HCT116 (cell line): ENCODE results near the gene SEMA6A. TPM values are rescaled to one million over a fixed set of nuclear protein-coding genes. Genes with fewer than 3 reads are reported as not detected.

ENCODE experiments used
- ATAC-seq: fragments of 200-7000 bp; cut with Tn5 transposase; 2 replicates; pipeline ENCODE4 v1.9.1; 2020; ENCODE audit warnings: mild to moderate bottlenecking, moderate library complexity
- BruUV-seq: library from RNA; stranded (reverse); fragments of 400-500 nt; replicated peaks from 2 replicates; lab custom pipeline; 2021; lab: Mats Ljungman, UMichigan
- CTCF ChIA-PET: fragments of 300-600 bp; sonication (Branson Sonifier 250); formaldehyde crosslinking; loops from one replicate; lab custom pipeline; 2021; ENCODE audit warnings: antibody characterized with exemption; lab: Charles Lee
- POLR2A ChIA-PET: fragments of 300-600, 350-600 bp; sonication (Branson Sonifier 250); formaldehyde crosslinking; loops from one replicate; lab custom pipeline; 2021; ENCODE audit warnings: antibody characterized with exemption; lab: Charles Lee
- RAD21 ChIA-PET, 2 experiments: fragments of 300-600 bp; sonication (Branson Sonifier 250); formaldehyde crosslinking; loops; one replicate each; lab custom pipeline; 2023; ENCODE audit warnings: low total read pairs in 2 of 2; ENCODE audit not compliant: uncharacterized antibody in 2 of 2, unreplicated experiment in 2 of 2, low non-redundant PET in 1 of 2; lab: Charles Lee
- DNase-seq: peaks from one replicate; pipeline ENCODE4 v3.0.0-alpha.2; 2010; ENCODE audit warnings: low read depth, low spot score
- H2AFZ ChIP-seq: fragments of 200-600 bp; shearing (Covaris generic), sonication (generic); 2 replicates; pipeline ENCODE4 v1.6.1; 2017; ENCODE audit warnings: low read depth, mixed run types, mixed read lengths, antibody characterized with exemption, low read length; ENCODE audit not compliant: poor library complexity, severe bottlenecking
- H3K27ac ChIP-seq: 2 replicates; pipeline ENCODE4 v1.5.1; 2012; ENCODE audit warnings: low read depth, low read length
- H3K27me3 ChIP-seq: fragments of 200-600 bp; sonication (generic); 2 replicates; pipeline ENCODE4 v1.6.1; 2016; ENCODE audit warnings: mixed run types, low read length, mixed read lengths; ENCODE audit not compliant: insufficient read depth
- H3K36me3 ChIP-seq, 2 experiments: fragments of 200-500 bp in 1 of 2; fragments of 200-600 bp in 1 of 2; sonication (Bioruptor generic) in 1 of 2; sonication (generic) in 1 of 2; 2 replicates each; pipeline versions ENCODE4 v1.5.1 to v1.6.1; 2014 to 2016; ENCODE audit warnings: low read length in 2 of 2, inconsistent platforms in 1 of 2, mixed read lengths in 1 of 2, mixed run types in 1 of 2; ENCODE audit not compliant: insufficient read depth in 2 of 2, control insufficient read depth in 1 of 2
- H3K4me1 ChIP-seq, 2 experiments: fragments of 200-600 bp in 1 of 2; sonication (generic) in 1 of 2; 2 replicates each; pipeline versions ENCODE4 v1.5.1 to v1.6.1; 2012 to 2017; ENCODE audit warnings: low read length in 2 of 2, inconsistent platforms in 1 of 2, mild to moderate bottlenecking in 1 of 2, mixed read lengths in 1 of 2, mixed run types in 1 of 2, moderate library complexity in 1 of 2; ENCODE audit not compliant: insufficient read depth in 2 of 2, control insufficient read depth in 1 of 2
- H3K4me2 ChIP-seq: fragments of 200-600 bp; sonication (generic); 2 replicates; pipeline ENCODE4 v1.6.1; 2017; ENCODE audit warnings: mixed run types, low read length, mixed read lengths
- H3K4me3 ChIP-seq, 2 experiments: fragments of 200-600 bp in 1 of 2; sonication (generic) in 1 of 2; replicated peaks in 1 of 2; 2 replicates each; pipeline ENCODE4 v1.5.1; 2011 to 2016; ENCODE audit warnings: low read length in 2 of 2, control low read depth in 1 of 2, low read depth in 1 of 2, mild to moderate bottlenecking in 1 of 2, mixed read lengths in 1 of 2, mixed run types in 1 of 2
- H3K79me2 ChIP-seq: fragments of 200-600 bp; sonication (generic); 2 replicates; pipeline ENCODE4 v1.6.1; 2017; ENCODE audit warnings: mild to moderate bottlenecking, mixed run types, low read length, moderate library complexity, mixed read lengths; ENCODE audit not compliant: insufficient read depth
- H3K9ac ChIP-seq: fragments of 200-600 bp; sonication (generic); 2 replicates; pipeline ENCODE4 v1.6.1; 2016; ENCODE audit warnings: low read length, mixed read lengths
- H3K9me2 ChIP-seq: fragments of 200-600 bp; sonication (generic), shearing (Covaris generic); 2 replicates; pipeline ENCODE4 v1.6.1; 2017; ENCODE audit warnings: mixed run types, mild to moderate bottlenecking, moderate library complexity; ENCODE audit not compliant: insufficient read depth
- H3K9me3 ChIP-seq, 2 experiments: fragments of 200-500 bp in 1 of 2; fragments of 200-600 bp in 1 of 2; sonication (Bioruptor generic) in 1 of 2; sonication (generic) in 1 of 2; 2 replicates each; pipeline ENCODE4 v1.6.1; 2014 to 2017; ENCODE audit warnings: low read length in 2 of 2, mixed read lengths in 2 of 2, inconsistent platforms in 1 of 2, low read depth in 1 of 2, mild to moderate bottlenecking in 1 of 2, mixed run types in 1 of 2, moderate library complexity in 1 of 2; ENCODE audit not compliant: control insufficient read depth in 1 of 2, insufficient read depth in 1 of 2
- H4K20me1 ChIP-seq: fragments of 200-600 bp; sonication (generic), shearing (Covaris generic); 2 replicates; pipeline ENCODE4 v1.6.1; 2017; ENCODE audit warnings: mixed run types, mild to moderate bottlenecking, moderate library complexity; ENCODE audit not compliant: insufficient read depth
- CBX3 ChIP-seq: IDR thresholded peaks from 2 replicates; pipeline ENCODE4 v1.6.1; 2012; ENCODE audit warnings: low read depth
- CEBPB ChIP-seq: IDR thresholded peaks from 2 replicates; pipeline ENCODE4 v1.6.1; 2012; ENCODE audit warnings: low read depth
- EGR1 ChIP-seq: IDR thresholded peaks from 2 replicates; pipeline ENCODE4 v1.6.1; 2012; ENCODE audit warnings: low read depth
- ELF1 ChIP-seq: IDR thresholded peaks from 2 replicates; pipeline ENCODE4 v1.6.1; 2012; ENCODE audit warnings: low read depth, borderline replicate concordance
- EZH2phosphoT487 ChIP-seq: fragments of 200-600 bp; IDR thresholded peaks from 2 replicates; pipeline ENCODE4 v1.6.1; 2018; ENCODE audit warnings: antibody characterized with exemption, borderline replicate concordance
- FOSL1 ChIP-seq: IDR thresholded peaks from 2 replicates; pipeline ENCODE4 v1.6.1; 2012; ENCODE audit warnings: low read depth
- JUND ChIP-seq: IDR thresholded peaks from 2 replicates; pipeline ENCODE4 v1.6.1; 2012
- POLR2A ChIP-seq: IDR thresholded peaks from 2 replicates; pipeline ENCODE4 v1.7.0; 2011; ENCODE audit warnings: borderline replicate concordance; ENCODE audit not compliant: insufficient read depth, insufficient read length; ENCODE audit errors: extremely low read depth
- POLR2AphosphoS5 ChIP-seq: IDR thresholded peaks from 2 replicates; pipeline ENCODE4 v1.6.1; 2011; ENCODE audit warnings: mild to moderate bottlenecking, low read depth, low read length, moderate library complexity
- RAD21 ChIP-seq: IDR thresholded peaks from 2 replicates; pipeline ENCODE4 v1.6.1; 2012; ENCODE audit warnings: low read depth, mild to moderate bottlenecking
- SIN3A ChIP-seq: IDR thresholded peaks from 2 replicates; pipeline ENCODE4 v1.6.1; 2012; ENCODE audit warnings: low read depth
- SRF ChIP-seq: IDR thresholded peaks from 2 replicates; pipeline ENCODE4 v1.6.1; 2012; ENCODE audit warnings: low read depth
- YY1 ChIP-seq: IDR thresholded peaks from 2 replicates; pipeline ENCODE4 v1.6.1; 2011; ENCODE audit warnings: low read length, low read depth, moderate library complexity, mild to moderate bottlenecking; ENCODE audit not compliant: insufficient replicate concordance; ENCODE audit errors: extremely low read depth
- ZFX ChIP-seq: fragments of 450-650 bp; IDR thresholded peaks from 2 replicates; pipeline ENCODE4 v1.6.1; 2017
- ZNF274 ChIP-seq: fragments of 200-500 bp; sonication (Bioruptor generic); IDR thresholded peaks from 2 replicates; pipeline ENCODE4 v1.6.1; 2014; ENCODE audit warnings: mild to moderate bottlenecking, low read depth, low read length, inconsistent platforms
- intact Hi-C: fragments of 100-400 bp; cut with micrococcal nuclease; formaldehyde crosslinking; loops from 2 replicates; pipeline ENCODE4 v1.10.0; 2022
- total RNA-seq: library from RNA; stranded (reverse); gene quantifications from one replicate; pipeline ENCODE4 v1.2.1, GENCODE V29; 2021; ENCODE audit not compliant: unreplicated experiment
- TF ChIP-seq, protein P1 (sequence below), 3 experiments: fragments of 200-600 bp in 1 of 3; sonication (generic) in 1 of 3; IDR thresholded peaks in 2 of 3; conservative IDR thresholded peaks in 1 of 3; 2 replicates each; pipeline ENCODE4 v1.5.1; 2012 to 2017; ENCODE audit warnings: low read depth in 2 of 3, low read length in 2 of 3, antibody characterized with exemption in 1 of 3, borderline replicate concordance in 1 of 3, control low read depth in 1 of 3, mild to moderate bottlenecking in 1 of 3, mixed read lengths in 1 of 3, mixed run types in 1 of 3, moderate library complexity in 1 of 3; ENCODE audit not compliant: insufficient read depth in 1 of 3
- TF ChIP-seq, protein P2 (sequence below): IDR thresholded peaks from 2 replicates; pipeline ENCODE4 v1.6.1; 2011; ENCODE audit warnings: mild to moderate bottlenecking, low read length, moderate library complexity; ENCODE audit not compliant: insufficient replicate concordance; ENCODE audit errors: extremely low read depth
- TF ChIP-seq, protein P3 (sequence below): IDR thresholded peaks from 2 replicates; pipeline ENCODE4 v1.6.1; 2012
- TF ChIP-seq, protein P4 (sequence below): IDR thresholded peaks from 2 replicates; pipeline ENCODE4 v1.6.1; 2012
- TF ChIP-seq, protein P5 (sequence below): IDR thresholded peaks from 2 replicates; pipeline ENCODE4 v1.6.1; 2012; ENCODE audit warnings: low read depth

SEMA6A gene
- total RNA-seq, 1 experiment from 2014 or later, result 6.7 TPM

DNA sequence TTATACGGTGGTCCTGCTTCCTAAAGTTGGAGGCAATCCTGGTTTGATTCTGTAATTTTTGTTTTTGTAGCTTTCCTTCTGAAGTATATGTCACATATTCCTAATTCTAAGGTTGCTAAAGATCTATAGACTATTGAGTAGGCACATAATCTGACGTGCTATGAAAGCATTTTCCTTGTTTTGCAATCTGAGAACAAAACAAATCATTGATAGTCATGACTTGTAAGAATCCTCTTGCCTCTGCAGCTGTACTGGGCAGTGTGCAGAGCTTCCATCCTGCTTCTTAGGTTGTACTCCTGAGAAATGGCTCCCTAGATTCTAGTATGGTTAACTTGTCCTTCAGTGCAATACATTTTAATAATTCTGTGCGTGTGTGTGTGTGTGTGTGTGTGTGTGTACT, 35.4 kb downstream of the SEMA6A start:
- H3K36me3 ChIP-seq, result no peaks in the 10 kb centered on the region
- no peak overlapping the region for H2AFZ ChIP-seq
- H3K9me3 ChIP-seq, result no peaks in the 10 kb centered on the region
- H4K20me1 ChIP-seq, result no peaks in the 10 kb centered on the region
- no peak for ATAC-seq
- no peak overlapping the region for H3K4me3 ChIP-seq
- no peaks in the 10 kb centered on the region for H3K27me3 ChIP-seq
- no TSS peak for BruUV-seq
- intact Hi-C loops, result no loop called here
- no peaks in the 10 kb centered on the region for H3K4me1 ChIP-seq
- CTCF ChIA-PET, result no interaction called here
- no peak for TF ChIP-seq SIN3A
- TF ChIP-seq EZH2phosphoT487, result no peak
- TF ChIP-seq ELF1, result no peak
- TF ChIP-seq EGR1, result no peak
- TF ChIP-seq CBX3, result no peak
- no peak for TF ChIP-seq ZFX
- TF ChIP-seq JUND, result no peak
- TF ChIP-seq CEBPB, result no peak
- TF ChIP-seq, protein P1, sequence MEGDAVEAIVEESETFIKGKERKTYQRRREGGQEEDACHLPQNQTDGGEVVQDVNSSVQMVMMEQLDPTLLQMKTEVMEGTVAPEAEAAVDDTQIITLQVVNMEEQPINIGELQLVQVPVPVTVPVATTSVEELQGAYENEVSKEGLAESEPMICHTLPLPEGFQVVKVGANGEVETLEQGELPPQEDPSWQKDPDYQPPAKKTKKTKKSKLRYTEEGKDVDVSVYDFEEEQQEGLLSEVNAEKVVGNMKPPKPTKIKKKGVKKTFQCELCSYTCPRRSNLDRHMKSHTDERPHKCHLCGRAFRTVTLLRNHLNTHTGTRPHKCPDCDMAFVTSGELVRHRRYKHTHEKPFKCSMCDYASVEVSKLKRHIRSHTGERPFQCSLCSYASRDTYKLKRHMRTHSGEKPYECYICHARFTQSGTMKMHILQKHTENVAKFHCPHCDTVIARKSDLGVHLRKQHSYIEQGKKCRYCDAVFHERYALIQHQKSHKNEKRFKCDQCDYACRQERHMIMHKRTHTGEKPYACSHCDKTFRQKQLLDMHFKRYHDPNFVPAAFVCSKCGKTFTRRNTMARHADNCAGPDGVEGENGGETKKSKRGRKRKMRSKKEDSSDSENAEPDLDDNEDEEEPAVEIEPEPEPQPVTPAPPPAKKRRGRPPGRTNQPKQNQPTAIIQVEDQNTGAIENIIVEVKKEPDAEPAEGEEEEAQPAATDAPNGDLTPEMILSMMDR (IDR thresholded peaks at IDR 0.05 in 2 of 3, conservative IDR thresholded peaks at IDR 0.05 in 1 of 3; ENCODE audit: borderline replicate concordance in 1 of 3, insufficient read depth in 1 of 3, low read depth in 2 of 3, low read length in 2 of 3), result no peak
- no peak for TF ChIP-seq POLR2AphosphoS5
- no peak for TF ChIP-seq RAD21
- TF ChIP-seq, protein P2, sequence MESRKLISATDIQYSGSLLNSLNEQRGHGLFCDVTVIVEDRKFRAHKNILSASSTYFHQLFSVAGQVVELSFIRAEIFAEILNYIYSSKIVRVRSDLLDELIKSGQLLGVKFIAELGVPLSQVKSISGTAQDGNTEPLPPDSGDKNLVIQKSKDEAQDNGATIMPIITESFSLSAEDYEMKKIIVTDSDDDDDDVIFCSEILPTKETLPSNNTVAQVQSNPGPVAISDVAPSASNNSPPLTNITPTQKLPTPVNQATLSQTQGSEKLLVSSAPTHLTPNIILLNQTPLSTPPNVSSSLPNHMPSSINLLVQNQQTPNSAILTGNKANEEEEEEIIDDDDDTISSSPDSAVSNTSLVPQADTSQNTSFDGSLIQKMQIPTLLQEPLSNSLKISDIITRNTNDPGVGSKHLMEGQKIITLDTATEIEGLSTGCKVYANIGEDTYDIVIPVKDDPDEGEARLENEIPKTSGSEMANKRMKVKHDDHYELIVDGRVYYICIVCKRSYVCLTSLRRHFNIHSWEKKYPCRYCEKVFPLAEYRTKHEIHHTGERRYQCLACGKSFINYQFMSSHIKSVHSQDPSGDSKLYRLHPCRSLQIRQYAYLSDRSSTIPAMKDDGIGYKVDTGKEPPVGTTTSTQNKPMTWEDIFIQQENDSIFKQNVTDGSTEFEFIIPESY, result no peak
- TF ChIP-seq, protein P3, sequence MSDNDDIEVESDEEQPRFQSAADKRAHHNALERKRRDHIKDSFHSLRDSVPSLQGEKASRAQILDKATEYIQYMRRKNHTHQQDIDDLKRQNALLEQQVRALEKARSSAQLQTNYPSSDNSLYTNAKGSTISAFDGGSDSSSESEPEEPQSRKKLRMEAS, result no peak
- no peak for TF ChIP-seq ZNF274
- TF ChIP-seq POLR2A, result no peak
- TF ChIP-seq, protein P4, sequence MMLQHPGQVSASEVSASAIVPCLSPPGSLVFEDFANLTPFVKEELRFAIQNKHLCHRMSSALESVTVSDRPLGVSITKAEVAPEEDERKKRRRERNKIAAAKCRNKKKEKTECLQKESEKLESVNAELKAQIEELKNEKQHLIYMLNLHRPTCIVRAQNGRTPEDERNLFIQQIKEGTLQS, result no peak
- TF ChIP-seq SRF, result no peak
- TF ChIP-seq, protein P5, sequence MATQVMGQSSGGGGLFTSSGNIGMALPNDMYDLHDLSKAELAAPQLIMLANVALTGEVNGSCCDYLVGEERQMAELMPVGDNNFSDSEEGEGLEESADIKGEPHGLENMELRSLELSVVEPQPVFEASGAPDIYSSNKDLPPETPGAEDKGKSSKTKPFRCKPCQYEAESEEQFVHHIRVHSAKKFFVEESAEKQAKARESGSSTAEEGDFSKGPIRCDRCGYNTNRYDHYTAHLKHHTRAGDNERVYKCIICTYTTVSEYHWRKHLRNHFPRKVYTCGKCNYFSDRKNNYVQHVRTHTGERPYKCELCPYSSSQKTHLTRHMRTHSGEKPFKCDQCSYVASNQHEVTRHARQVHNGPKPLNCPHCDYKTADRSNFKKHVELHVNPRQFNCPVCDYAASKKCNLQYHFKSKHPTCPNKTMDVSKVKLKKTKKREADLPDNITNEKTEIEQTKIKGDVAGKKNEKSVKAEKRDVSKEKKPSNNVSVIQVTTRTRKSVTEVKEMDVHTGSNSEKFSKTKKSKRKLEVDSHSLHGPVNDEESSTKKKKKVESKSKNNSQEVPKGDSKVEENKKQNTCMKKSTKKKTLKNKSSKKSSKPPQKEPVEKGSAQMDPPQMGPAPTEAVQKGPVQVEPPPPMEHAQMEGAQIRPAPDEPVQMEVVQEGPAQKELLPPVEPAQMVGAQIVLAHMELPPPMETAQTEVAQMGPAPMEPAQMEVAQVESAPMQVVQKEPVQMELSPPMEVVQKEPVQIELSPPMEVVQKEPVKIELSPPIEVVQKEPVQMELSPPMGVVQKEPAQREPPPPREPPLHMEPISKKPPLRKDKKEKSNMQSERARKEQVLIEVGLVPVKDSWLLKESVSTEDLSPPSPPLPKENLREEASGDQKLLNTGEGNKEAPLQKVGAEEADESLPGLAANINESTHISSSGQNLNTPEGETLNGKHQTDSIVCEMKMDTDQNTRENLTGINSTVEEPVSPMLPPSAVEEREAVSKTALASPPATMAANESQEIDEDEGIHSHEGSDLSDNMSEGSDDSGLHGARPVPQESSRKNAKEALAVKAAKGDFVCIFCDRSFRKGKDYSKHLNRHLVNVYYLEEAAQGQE, result no peak
- no peak for TF ChIP-seq YY1
- no peak for TF ChIP-seq FOSL1
- TF ChIP-seq, all 23 proteins: peak for 0
- Histone ChIP-seq H3K79me2 (no peaks in the 10 kb centered on the region), H3K27ac (no peak overlapping the region), H3K9me2 (no peaks in the 10 kb centered on the region), H3K4me2 (no peak overlapping the region), H3K9ac (no peak overlapping the region)
- ChIA-PET RAD21 (no interaction called here), POLR2A (no interaction called here)
- DNase-seq, result no peak
